Fibroblast of skin of left quadriceps (primary cell): ENCODE measurements around the gene LBH.

Experiments used
- DNase-seq, 2 experiments: peaks; one replicate each; pipeline ENCODE4 v3.0.0-alpha.2; 2013; ENCODE audit warnings: low read depth in 2 of 2

LBH gene

GRCh38 chr2:30231212-30231995, at the start of gene LBH:
TSS of gene LBH (plus strand) at chr2:30231534. CDS start at chr2:30231739, 205 bp downstream.
- DNase-seq, result peak; percentile 83 to 85

- no peak for DNase-seq
These were observed 47.3 kb upstream of the LBH start for GRCh38 chr2:30184035-30184434.

- no peak for DNase-seq
These were observed 46.2 kb upstream of the LBH start for GRCh38 chr2:30185178-30185577.

- no peak for DNase-seq
These were observed 43.0 kb upstream of the LBH start for GRCh38 chr2:30188292-30188691.

- DNase-seq, result no peak
These were observed 40.7 kb upstream of the LBH start for GRCh38 chr2:30190637-30191036.

- DNase-seq, result no peak
These were observed 40.2 kb upstream of the LBH start for GRCh38 chr2:30191107-30191506.

- no peak for DNase-seq
These were observed 39.5 kb upstream of the LBH start for GRCh38 chr2:30191819-30192271.

GRCh38 chr2:30192314-30192713, 39.0 kb upstream of the LBH start:
- no peak for DNase-seq

GRCh38 chr2:30193104-30193681, 38.1 kb upstream of the LBH start:
- no peak for DNase-seq

GRCh38 chr2:30194421-30194820, 36.9 kb upstream of the LBH start:
- DNase-seq, result no peak

- DNase-seq, result no peak
These were observed 36.3 kb upstream of the LBH start for GRCh38 chr2:30195016-30195415.

- no peak for DNase-seq
These were observed 33.7 kb upstream of the LBH start for GRCh38 chr2:30197570-30198192.

- DNase-seq, result no peak
These were observed 29.3 kb upstream of the LBH start for GRCh38 chr2:30201990-30202389.

GRCh38 chr2:30203156-30203555, 28.2 kb upstream of the LBH start:
- no peak for DNase-seq

- no peak for DNase-seq
These were observed 27.1 kb upstream of the LBH start for GRCh38 chr2:30204281-30204680.

- DNase-seq, result no peak
These were observed 25.9 kb upstream of the LBH start for GRCh38 chr2:30205456-30205855.

- no peak for DNase-seq
These were observed 24.6 kb upstream of the LBH start for GRCh38 chr2:30206461-30207430.

- DNase-seq, result no peak
These were observed 22.9 kb upstream of the LBH start for GRCh38 chr2:30208453-30208852.

- no peak for DNase-seq
These were observed 22.1 kb upstream of the LBH start for GRCh38 chr2:30209227-30209626.

GRCh38 chr2:30213326-30213725, 18.0 kb upstream of the LBH start:
- DNase-seq, result no peak

- DNase-seq, result no peak
These were observed 17.3 kb upstream of the LBH start for GRCh38 chr2:30213907-30214463.

- no peak for DNase-seq
These were observed 15.2 kb upstream of the LBH start for GRCh38 chr2:30216157-30216556.
